HG03103 (cell line): ENCODE results near the gene PLA2G5.

Experiments used
- ATAC-seq: cut with Tn5 transposase; IDR thresholded peaks from one replicate; pipeline ENCODE4 v1.9.1; 2021; ENCODE audit warnings: low read depth; ENCODE audit not compliant: unreplicated experiment

Gene PLA2G5

DNA sequence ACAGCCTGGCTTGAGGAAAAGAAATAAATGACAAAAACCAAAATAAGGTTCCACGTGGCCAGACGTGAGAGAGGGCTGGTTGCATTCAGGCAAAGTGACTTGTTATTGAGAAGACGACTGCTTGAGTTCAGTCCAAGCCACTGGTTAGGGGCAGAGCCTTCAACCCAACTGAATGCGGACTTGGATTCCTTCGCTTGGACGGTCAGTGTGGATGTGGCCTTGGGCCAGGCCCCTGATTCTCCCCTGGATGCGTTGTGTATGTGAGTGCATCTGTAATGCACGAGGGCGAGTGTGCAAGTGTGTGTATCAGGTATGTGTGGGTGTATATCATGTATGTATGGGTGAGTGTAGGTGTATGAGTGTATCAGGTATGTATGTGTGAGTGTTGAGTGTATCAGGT is 71.0 kb downstream of the PLA2G5 start:
- ATAC-seq, result no peak

DNA sequence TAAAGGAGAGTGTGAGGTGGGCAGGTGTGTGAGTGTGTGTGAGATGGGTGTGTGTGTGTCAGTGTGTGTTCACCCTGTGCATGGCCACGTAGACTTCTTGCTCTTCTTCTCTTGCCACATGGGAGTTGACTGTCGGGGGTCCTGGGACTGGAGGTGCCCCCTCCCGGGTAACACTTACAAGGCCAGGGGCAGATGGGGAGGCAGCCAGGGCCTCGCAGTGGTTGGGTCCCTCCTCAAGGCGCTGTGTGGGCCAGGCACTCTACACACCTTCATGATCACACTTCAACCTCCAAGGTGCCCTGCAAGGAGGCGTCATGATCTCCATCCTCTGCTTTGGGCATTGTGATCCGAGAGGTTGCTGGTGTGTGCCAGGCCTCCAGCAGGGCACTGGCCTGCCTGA is 71.5 kb downstream of the PLA2G5 start:
- ATAC-seq, result no peak
